HG03571 (cell line): ENCODE data around the gene HOXA6.

Experiments used
- ATAC-seq: cut with Tn5 transposase; IDR thresholded peaks from one replicate; pipeline ENCODE4 v1.9.1; 2021; ENCODE audit not compliant: unreplicated experiment

Gene HOXA6

DNA sequence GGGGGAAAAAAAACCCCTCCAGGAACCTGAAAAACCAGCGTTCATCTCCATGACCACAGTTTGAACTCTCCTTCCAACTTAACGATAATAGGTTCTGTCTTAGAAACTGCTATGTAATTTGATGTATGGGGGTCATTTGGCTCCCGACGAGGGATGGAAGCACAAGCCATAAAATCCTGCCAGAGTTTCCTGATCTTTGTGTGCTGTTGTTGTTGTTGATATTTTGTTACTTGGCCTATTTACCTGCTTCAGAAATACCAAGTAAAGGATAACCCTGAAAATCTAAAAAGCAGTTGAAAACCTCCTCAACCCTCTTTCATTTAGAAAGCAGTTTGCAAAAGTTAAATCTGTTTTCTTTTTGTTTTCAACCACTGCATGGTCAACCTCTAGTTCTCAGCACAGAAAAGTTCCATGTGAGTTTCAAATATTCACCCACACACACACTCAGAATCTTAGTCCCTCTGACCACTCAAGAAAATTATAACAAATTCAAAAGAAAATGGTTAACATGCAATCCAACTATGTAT, 35.8 kb downstream of the HOXA6 start:
- no peak for ATAC-seq

DNA sequence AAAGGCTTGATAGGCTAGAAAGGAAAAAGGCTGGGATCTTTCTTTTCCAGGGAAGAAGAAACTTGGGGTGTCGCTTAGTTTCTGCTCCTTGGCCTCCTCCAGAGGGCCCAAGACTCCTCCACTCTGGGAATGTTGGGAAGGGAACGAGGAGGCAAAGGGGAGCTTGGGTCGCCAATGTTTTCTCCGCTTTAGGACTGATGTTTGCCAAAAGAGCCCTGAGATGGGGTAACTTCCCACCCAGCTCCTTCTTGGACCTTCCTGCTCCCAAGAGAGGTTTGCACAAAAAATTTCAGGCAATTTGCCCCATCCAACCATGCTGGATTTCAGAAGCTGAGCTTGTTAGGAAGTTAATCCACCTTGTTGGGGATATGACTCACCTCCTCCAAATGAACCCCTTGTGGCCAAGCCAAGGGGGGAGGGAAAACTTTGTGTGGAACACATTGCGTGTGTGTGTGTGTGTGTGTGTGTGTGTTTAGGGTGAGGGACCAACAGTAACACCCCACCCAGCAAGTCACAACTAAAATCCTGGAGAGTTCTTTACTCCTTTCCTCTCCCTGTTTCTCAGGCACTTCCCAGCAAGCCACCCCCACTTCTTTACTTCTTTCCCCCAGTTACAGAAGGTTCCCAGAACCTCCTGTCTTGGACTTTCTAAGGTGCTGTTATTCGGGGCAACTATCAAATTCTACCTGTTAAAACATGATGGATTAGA, 36.4 kb downstream of the HOXA6 start:
- ATAC-seq: no peak

DNA sequence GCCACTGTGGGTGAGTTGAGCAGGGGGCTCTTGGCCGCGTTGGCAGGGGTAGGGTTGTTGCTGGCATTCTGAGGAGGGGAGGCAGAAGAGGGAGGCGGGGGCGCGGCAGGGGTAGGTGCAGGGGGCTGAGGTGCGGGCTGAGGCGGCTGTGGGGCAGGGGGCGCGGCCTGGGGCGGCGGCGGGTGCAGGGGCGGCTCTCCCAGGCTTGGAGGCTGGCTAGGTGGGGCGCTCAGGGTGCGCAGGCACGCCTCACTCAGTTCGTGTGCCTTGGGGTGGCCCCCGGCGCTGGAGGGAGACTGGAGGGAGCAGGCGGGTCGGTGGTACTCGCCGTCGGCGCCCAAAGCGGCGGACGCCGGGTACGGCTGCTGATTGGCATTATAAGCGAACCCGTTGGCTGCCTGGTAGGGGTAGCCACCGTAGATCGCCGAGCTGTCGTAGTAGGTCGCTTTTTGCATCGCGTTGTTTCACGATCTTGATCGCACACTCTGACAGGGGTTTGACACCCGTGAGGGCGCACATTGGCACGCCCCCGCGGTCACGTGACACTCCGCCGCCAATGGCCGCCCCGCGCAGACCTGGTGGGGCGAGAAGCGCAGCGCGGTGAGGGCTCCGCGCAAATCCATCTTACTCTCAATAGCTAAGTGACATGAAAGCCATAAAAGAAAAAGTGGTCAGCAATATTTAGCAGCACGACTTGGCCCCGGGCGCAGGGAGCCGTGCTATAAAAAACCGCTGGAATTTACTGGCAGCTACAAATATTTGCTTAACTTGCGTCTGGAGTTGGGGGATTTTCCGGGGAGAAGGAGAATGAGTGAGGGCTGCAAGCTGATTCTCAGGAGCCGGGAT, 37.2 kb downstream of the HOXA6 start:
- ATAC-seq: no peak

DNA sequence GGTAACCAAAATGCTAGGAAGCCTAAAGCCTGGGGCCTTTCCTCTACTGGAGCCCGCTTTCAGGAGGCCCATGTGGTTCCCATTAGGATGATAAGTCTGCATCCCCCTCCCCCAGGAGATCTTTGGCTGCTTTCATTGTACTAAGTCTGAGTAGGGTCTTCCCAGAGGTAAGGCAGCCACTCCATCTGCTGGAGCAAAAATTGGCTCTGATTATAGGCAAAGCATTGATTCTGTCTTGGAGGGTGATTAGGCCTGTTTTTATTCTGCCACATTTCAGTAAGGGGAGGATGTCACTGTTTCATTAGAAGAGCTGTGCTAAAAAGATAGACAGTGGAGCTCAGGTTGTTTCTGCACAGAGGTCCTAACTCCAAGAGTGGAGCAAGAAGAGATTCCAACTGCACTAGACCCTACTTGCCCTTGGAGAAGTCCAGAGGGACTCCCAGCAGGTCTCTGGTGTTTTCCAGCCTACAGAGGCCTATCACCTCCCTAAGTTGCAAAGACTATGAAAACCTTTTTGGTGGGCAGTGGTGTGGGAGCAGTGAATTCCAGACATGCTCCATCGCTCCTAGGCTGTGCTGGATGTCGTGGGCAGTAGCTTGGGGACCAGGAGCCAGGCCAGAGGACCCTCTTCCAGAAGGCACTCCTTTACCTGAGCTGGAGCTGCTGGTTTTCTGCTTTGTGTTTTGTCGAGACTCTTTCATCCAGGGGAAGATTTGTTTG, 37.9 kb downstream of the HOXA6 start:
- ATAC-seq: no peak

DNA sequence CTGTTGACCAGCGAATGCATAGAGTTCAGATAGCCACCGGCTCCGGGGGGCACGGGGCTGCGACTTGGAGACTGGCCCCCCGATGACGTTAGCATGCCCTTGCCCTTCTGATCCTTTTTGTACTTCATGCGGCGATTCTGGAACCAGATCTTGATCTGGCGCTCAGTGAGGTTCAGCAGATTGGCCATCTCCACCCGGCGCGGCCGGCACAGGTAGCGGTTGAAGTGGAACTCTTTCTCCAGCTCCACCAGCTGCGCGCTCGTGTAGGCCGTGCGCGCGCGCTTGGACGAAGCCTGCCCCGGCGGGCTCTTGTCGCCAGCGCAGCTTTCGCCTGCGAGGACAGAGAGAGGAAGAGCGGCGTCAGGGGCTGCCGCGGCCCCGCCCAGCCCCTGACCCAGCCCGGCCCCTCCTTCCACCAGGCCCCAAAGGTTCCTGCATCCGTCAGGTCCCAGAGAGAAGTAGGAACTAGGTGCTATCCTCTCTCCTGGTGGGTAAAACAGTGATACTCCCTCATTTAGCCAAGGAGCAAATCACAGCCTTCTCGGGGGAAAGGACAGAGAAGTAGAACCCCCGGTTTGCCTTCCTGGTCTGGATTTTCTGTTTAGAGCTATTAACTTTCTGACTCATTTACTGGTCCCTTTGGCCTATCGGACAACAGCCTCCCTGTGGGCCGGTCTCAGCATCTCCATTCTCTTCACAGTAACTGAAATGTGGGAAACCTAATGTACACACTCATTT, 39.0 kb downstream of the HOXA6 start:
- ATAC-seq: no peak

DNA sequence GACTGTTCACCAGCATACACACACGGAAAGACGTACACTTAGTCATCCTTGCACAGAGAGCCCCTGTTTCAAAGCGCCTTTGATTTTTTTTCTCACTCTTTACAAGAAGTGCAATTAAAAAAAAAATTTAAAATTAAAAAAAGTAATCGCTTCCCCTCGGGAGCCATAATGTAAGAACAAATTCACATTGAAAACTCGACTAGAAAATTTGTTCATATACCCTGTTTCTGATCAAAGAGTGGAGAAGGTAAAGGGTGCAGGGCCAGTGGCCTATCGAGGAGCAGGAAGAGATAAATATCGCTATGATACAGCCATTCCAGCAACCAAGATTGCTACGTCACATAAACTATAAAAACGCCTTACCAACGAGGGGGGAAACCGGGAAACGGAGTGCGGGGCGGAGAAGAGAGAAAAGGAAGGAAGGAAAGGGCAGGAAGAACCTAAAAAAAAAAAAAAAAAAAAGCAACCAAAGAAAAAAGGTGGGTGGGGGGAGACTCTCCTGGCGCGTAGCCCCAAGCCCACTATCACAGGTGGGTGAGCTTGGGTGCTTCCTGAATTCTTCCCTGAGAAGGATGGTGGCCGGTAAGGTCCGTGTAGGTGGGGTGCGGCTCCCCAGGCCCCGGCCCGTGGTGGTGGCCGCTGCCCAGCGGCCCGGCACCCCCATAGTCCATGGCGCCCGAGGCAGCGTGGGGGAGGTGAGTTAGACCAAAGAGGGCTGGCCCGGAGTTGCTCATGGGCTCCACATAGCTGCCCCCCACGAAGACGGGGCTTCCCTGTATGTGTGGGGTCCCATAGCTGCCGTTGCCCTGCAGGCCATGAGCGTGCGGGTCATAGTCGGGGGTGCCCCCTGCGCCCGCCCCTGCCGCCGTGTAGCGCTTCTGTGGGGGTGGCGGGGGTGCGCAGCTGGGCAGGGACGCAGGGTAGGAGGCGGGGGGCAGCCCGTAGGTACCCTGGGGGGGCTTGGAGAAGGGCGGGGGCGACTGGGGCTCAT, 39.9 kb downstream of the HOXA6 start:
- ATAC-seq: no peak

DNA sequence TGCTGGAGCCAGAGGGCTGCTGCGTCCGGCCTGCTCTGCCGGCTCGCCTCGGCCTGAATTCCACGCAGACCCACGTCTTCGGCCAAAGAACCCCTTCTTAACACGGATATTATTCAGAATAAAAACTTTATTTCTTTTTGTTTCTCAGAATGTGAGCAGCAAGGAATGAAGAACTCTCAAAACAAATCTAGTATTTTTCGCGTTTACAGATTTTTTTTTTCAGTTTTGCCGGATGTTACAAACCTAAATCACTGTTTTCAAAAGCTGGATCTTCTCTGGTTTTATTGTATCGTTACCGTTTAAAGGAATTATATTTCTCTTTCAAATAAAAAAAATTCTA, 40.7 kb downstream of the HOXA6 start:
- ATAC-seq: no peak

DNA sequence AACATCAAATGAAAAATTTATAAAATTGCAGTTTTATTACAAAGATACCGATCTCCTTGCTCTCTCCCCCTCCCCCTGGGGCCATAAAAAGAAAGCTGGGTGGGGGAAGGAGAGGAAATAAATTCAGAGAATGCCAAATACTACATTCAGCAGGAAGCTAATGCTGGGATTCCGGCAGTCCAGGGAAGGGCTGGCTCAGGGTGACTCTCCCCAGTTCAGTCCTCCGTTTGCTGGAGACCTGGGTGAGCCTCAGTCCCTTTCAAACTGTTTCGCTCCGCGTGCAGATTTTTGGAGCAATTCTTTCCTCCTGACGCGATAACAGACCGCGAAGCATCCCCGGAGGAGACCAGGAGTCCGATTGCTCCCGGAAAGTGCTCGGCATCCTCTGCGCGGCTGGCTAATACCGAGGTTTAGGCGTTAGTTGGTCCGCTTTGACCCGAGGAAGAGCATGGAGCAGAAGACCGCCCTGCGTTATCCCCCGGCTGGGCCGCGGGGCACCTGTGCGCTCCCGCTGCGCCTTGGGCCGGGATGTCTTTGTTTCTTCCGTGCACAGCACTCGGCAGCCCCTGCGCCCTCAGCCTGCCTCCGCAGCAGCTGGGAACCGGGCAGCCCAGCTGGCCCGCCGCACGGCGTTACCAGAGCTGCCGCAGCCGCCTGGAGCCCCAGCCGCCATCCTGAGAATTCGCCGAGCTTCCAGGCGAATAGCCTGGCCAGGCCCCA, 41.2 kb downstream of the HOXA6 start:
- no peak for ATAC-seq

DNA sequence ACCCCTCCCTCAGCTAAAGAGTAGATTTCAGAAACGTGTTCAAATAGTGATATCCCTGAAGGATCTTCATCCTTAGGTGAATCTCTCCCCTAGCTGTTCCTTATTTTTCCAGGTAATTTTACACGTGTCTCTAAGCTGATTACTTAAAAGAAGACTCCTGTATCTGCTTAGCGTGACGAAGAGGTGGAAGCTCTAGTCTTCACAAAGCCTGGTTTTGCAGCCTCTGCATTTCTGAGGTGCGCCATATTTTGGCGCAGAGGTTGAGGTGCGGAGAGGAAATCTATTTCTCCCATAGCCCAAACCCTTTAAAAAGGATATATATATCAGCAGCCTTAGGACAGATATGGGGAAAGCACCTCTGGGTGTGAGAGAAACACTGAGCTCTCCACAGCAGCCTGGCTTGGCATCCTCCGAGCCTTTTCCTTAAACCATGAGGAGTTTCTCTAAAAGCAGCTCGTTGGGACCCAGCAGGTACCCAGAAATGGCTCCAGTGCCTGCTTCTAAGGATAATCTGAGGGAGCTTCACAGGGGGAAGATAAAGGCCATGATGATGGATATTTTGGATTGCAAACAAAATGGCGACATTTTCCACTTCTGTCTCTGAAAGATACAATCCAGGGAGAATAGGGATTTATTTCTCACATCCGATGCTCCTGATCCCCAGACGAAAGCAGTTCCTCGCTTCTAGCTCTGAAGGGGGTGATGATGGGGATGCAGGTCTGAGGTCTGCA, 42.1 kb downstream of the HOXA6 start:
- ATAC-seq: no peak

DNA sequence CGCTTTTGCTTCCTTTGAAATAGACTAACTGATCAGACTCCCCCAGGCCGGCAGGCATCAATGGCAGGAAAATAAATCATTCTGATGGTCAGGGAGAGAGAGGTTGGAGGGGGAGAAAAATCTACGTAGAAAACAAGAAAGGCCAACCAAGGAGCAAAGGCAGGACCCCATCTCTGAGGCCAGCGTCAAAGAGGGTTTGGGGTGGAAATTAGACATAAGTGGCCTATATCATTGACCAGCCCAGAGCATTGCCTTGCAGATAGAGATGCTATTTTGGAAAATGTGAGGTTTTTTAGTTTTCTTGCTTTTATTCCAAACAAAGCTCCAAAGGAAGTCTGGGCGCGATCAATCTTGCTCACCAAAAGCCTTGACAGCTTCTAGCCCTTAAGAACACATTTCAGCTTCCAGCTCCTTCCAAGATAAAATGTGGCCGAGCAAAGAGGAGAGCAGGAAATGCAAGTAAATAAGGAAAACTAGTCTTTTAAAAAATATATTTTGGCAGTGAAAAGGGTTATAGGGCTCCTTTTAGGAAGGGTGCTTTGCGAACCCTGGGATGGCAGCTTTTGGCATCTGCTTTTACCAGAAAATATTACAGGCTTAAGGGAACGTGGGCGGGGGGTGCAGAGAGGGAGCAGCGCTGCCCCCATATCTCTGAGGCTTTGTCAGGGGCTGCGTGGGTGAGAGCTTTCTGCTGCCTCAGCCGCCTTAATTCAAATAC, 43.1 kb downstream of the HOXA6 start:
- no peak for ATAC-seq

DNA sequence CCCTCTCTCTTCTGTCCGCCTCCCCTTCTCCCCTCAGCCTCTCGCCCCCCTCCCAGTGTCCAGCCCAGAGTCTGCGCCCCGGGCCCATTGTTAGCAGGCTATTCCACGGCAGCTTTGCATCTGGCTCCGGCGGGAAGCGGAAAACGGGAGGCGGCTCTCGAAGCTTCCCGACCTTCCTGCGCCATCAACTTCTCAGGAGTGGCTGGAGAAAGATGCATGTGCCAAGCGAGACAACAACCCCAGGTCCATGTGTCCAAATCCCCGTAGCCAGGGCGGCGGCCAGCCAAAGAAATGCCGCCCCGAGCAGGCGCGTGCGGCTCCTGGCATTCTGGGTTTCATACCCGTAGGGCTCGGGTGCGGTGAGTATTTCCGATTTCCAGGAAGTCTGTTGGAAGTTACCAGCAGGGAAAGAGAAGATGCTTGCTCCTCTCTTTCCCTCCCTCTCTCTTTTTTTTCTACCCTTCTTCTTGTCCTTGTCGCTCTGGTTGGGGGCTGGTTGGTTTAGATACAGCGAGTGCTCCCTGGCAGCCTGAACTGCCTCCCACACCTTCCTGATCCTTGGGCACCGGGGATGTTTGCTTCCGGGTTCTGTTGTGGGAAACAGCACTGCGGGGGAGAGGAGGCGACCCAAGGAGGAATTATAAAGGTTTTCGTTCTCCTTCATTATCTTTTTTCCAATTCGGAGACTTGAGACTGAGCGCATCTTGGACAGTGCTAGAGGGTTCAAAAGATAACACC, 43.9 kb downstream of the HOXA6 start:
- no peak for ATAC-seq

DNA sequence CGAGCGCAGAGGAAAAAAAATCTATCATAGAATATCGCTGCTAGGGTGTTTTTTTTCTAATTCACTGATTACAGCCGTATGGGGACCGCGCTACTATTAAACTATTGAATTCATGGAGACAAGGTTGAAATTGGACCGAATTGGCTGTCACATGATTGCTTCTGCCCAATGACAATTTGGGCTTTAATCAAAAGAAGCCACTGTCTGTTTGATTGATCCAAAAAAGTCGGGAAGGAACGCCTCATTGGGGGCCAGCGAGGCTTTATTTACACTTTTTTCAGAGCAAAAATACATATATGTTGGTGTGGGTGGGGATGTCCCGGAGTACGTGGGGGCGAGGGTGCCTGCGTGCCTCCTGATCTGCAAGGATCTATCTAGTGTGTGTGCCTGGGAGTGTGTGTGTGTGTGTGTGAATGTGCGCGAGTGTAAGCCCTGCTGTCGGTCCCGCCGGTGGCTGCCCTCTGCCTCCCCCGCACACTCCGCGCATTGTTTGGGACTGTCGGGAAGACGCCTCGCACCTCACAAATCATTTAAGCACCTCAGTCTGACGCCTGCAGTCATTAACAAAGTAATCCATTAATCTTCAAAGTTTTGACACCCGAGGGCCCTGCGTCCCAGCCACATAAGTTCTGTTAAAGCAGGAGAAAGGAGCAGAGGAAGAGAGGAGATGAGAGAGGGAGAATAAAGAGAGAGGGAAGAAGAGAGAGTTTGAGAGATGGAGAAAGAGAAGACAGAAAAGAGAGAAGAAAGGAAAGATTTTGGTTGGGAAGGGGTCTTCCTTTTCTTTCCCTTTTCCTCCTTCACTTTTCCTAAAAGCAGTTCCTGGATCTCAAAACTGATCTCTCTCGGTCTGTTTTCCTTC, 44.8 kb downstream of the HOXA6 start, which contains the start of gene HOXA2:
Gene HOXA2, minus strand, starts transcription at position 103 of the 862 bp plus-strand sequence. CDS start 183 bp downstream, outside the sequence.
- no peak for ATAC-seq

DNA sequence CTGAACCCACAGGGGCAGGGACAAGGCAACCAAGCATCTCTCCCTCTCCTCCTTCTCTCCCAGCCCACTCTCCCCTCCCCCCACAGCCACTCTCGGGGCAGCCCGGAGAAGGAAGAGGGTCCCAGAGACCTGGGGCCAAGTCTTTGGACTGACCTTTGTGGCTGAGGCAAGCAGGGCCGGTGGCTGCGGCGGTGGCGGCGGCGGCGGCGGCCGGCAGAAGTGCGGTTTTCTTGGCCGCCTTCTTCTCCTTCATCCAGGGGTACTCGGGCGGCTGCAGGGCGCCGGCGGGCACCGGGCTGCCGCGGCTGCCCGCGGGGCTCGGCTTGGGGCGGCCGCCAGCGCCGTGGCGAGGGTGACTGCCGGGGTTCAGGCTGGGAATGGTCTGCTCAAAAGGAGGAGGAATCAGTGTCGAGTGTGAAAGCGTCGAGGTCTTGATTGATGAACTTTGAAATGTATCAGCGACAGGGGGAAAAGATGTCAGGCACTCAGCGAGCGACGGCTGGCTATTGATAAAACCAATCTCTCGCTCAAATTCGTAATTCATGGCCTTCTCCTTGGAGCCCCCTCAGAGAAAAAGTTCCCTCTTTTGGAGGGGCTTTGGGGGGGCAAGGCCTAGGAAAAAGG, 45.5 kb downstream of the HOXA6 start:
- no peak for ATAC-seq

DNA sequence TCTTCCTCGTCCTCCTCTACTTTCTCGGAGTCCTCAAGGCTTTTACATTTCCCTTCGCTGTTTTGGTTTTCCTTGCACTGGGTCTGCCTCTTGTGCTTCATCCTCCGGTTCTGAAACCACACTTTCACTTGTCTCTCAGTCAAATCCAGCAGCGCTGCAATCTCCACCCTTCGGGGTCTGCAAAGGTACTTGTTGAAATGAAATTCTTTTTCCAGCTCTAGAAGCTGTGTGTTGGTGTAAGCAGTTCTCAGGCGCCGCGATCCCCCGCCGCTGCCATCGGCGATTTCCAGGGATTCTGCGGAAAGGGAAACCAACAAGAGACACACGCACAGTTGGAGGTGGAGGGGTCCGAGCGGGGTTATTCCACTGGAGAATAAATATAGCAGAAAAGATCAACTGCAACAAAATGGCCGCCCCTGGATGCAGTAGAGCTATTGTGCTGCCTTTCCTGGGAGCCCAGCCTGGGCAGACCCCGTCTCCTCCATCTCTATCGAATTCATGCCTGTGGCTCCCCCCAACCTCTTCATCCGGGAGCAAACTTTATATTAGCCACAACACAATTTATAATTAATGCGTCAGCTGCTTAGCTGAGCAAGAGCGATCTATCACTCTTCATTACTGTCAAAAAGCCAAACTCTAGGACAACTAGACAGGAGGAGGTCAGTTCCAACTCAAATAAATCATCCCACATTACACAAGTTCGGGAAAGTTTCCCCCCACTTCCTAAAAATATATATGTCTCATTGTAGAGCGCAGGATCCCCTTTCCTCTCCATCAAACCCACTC, 46.2 kb downstream of the HOXA6 start:
- ATAC-seq: no peak

DNA sequence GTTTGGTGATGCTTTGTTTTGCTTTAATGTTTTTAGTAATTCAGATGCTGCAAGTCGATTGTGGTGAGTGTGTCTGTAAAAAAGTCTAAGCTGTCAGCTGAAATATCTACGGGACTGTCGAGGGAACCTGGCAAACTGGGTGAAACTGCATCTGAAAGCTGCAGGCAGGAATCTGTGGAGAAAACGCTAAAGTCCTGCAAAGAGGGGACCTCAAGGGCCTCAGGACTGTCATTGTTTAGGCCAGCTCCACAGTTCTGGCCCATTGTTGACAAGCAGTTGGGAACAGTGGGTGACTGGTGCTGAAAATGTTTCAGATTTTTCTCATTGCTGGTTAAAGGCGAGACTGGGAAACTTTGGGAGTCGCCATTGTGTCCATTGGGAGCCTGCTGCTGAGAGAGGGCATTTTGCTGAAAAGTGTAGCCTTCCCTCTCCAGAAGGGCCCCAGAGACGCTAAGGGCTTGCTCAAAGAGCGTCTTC, 46.8 kb downstream of the HOXA6 start:
- ATAC-seq: no peak
